ENCODE results near the gene ZCCHC14.

ZCCHC14 gene

GRCh38 chr16:87534030-87534653, 41.3 kb upstream of the ZCCHC14 start:
- H3K4ac ChIP-seq (ENCODE audit: low read depth, low read length), result no peak overlapping the region
- H3K4me1 ChIP-seq (ENCODE audit: control insufficient read depth in 1 of 2, insufficient read depth in 2 of 2, low read length in 2 of 2), result no peaks in the 10 kb centered on the region
- H3K79me2 ChIP-seq (ENCODE audit: control insufficient read depth, insufficient read depth, low read length, poor library complexity), result no peaks in the 10 kb centered on the region
- H2BK12ac ChIP-seq (ENCODE audit: low read length), result no peak overlapping the region
- WGBS (ENCODE audit: extremely low coverage, insufficient coverage, insufficient read length), result no CpG with 5 or more reads among the region's 5 CpGs
- no peak overlapping the region for H4K12ac ChIP-seq (ENCODE audit: low read depth, low read length)
- no peaks in the 10 kb centered on the region for H3K36me3 ChIP-seq (ENCODE audit: control insufficient read depth in 1 of 2, insufficient read depth in 2 of 2, low read length in 2 of 2)
- H3K4me3 ChIP-seq (ENCODE audit: low read depth, low read length), result no peak overlapping the region
- H3K79me1 ChIP-seq (ENCODE audit: low read length), result no peaks in the 10 kb centered on the region
- H3K9ac ChIP-seq (ENCODE audit: low read length), result no peak overlapping the region
- H2BK5ac ChIP-seq (ENCODE audit: low read depth, low read length, poor library complexity), result no peak overlapping the region
- H3K9me3 ChIP-seq (ENCODE audit: insufficient read depth, low read depth, low read length), result peaks cover 19% of the 10 kb centered on the region
- no peak overlapping the region for H2BK120ac ChIP-seq (ENCODE audit: insufficient read depth, low read length, poor library complexity)
- H3K18ac ChIP-seq (ENCODE audit: low read length), result no peak overlapping the region
- H3K27me3 ChIP-seq (ENCODE audit: insufficient read depth, low read length), result no peaks in the 10 kb centered on the region
- no peak overlapping the region for H3K14ac ChIP-seq (ENCODE audit: low read length)
- no peak overlapping the region for H2AK5ac ChIP-seq (ENCODE audit: low read length)
- no peak overlapping the region for H3K23ac ChIP-seq (ENCODE audit: low read length)
- no peak overlapping the region for H3K27ac ChIP-seq (ENCODE audit: low read depth, low read length)
- DNase-seq, result no peak
- H4K91ac ChIP-seq (ENCODE audit: low read depth, low read length), result no peak overlapping the region
- H2AFZ ChIP-seq (ENCODE audit: insufficient read depth, low read length, poor library complexity), result no peak overlapping the region
- no peak overlapping the region for H4K8ac ChIP-seq (ENCODE audit: low read depth, low read length)
- no peak overlapping the region for H3K4me2 ChIP-seq (ENCODE audit: low read length)

- H4K8ac ChIP-seq (ENCODE audit: low read depth, low read length), result no peak overlapping the region
- no peak overlapping the region for H3K18ac ChIP-seq (ENCODE audit: low read length)
- no peak overlapping the region for H3K23ac ChIP-seq (ENCODE audit: low read length)
- no peaks in the 10 kb centered on the region for H3K36me3 ChIP-seq (ENCODE audit: control insufficient read depth in 1 of 2, insufficient read depth in 2 of 2, low read length in 2 of 2)
- peaks cover 21% of the 10 kb centered on the region for H3K9me3 ChIP-seq (ENCODE audit: insufficient read depth, low read depth, low read length)
- no peak overlapping the region for H2AFZ ChIP-seq (ENCODE audit: insufficient read depth, low read length, poor library complexity)
- H3K9ac ChIP-seq (ENCODE audit: low read length), result no peak overlapping the region
- no peak overlapping the region for H2BK12ac ChIP-seq (ENCODE audit: low read length)
- no peak overlapping the region for H2BK5ac ChIP-seq (ENCODE audit: low read depth, low read length, poor library complexity)
- no peak overlapping the region for H3K14ac ChIP-seq (ENCODE audit: low read length)
- no CpG with 5 or more reads among the region's 1 CpG for WGBS (ENCODE audit: extremely low coverage, insufficient coverage, insufficient read length)
- DNase-seq, result no peak
- H2AK5ac ChIP-seq (ENCODE audit: low read length), result no peak overlapping the region
- H2BK120ac ChIP-seq (ENCODE audit: insufficient read depth, low read length, poor library complexity), result no peak overlapping the region
- no peaks in the 10 kb centered on the region for H3K4me1 ChIP-seq (ENCODE audit: control insufficient read depth in 1 of 2, insufficient read depth in 2 of 2, low read length in 2 of 2)
- no peaks in the 10 kb centered on the region for H3K79me1 ChIP-seq (ENCODE audit: low read length)
- no peak overlapping the region for H3K4me2 ChIP-seq (ENCODE audit: low read length)
- H4K12ac ChIP-seq (ENCODE audit: low read depth, low read length), result no peak overlapping the region
- H3K4me3 ChIP-seq (ENCODE audit: low read depth, low read length), result no peak overlapping the region
- H3K27me3 ChIP-seq (ENCODE audit: insufficient read depth, low read length), result no peaks in the 10 kb centered on the region
- H4K91ac ChIP-seq (ENCODE audit: low read depth, low read length), result no peak overlapping the region
- no peak overlapping the region for H3K4ac ChIP-seq (ENCODE audit: low read depth, low read length)
- H3K27ac ChIP-seq (ENCODE audit: low read depth, low read length), result no peak overlapping the region
- no peaks in the 10 kb centered on the region for H3K79me2 ChIP-seq (ENCODE audit: control insufficient read depth, insufficient read depth, low read length, poor library complexity)
Observed at GRCh38 chr16:87533061-87533460, 40.2 kb upstream of the ZCCHC14 start.

- peak overlapping the region; percentile 18 for H3K4me3 ChIP-seq (ENCODE audit: low read depth, low read length)
- no peak overlapping the region for H3K27ac ChIP-seq (ENCODE audit: low read depth, low read length)
- H3K27me3 ChIP-seq (ENCODE audit: insufficient read depth, low read length), result no peaks in the 10 kb centered on the region
- H3K23ac ChIP-seq (ENCODE audit: low read length), result no peak overlapping the region
- no peak for DNase-seq
- WGBS (ENCODE audit: extremely low coverage, insufficient coverage, insufficient read length), result no CpG with 5 or more reads among the region's 3 CpGs
- no peak overlapping the region for H2BK12ac ChIP-seq (ENCODE audit: low read length)
- no peak overlapping the region for H4K12ac ChIP-seq (ENCODE audit: low read depth, low read length)
- no peak overlapping the region for H3K18ac ChIP-seq (ENCODE audit: low read length)
- H3K9me3 ChIP-seq (ENCODE audit: insufficient read depth, low read depth, low read length), result peaks cover 19% of the 10 kb centered on the region
- H4K8ac ChIP-seq (ENCODE audit: low read depth, low read length), result no peak overlapping the region
- H2BK120ac ChIP-seq (ENCODE audit: insufficient read depth, low read length, poor library complexity), result no peak overlapping the region
- H3K79me2 ChIP-seq (ENCODE audit: control insufficient read depth, insufficient read depth, low read length, poor library complexity), result no peaks in the 10 kb centered on the region
- H3K9ac ChIP-seq (ENCODE audit: low read length), result no peak overlapping the region
- no peak overlapping the region for H2AFZ ChIP-seq (ENCODE audit: insufficient read depth, low read length, poor library complexity)
- no peak overlapping the region for H3K4ac ChIP-seq (ENCODE audit: low read depth, low read length)
- H3K36me3 ChIP-seq (ENCODE audit: control insufficient read depth in 1 of 2, insufficient read depth in 2 of 2, low read length in 2 of 2), result no peaks in the 10 kb centered on the region
- H4K91ac ChIP-seq (ENCODE audit: low read depth, low read length), result no peak overlapping the region
- no peak overlapping the region for H3K14ac ChIP-seq (ENCODE audit: low read length)
- no peaks in the 10 kb centered on the region for H3K4me1 ChIP-seq (ENCODE audit: control insufficient read depth in 1 of 2, insufficient read depth in 2 of 2, low read length in 2 of 2)
- H2AK5ac ChIP-seq (ENCODE audit: low read length), result no peak overlapping the region
- no peak overlapping the region for H3K4me2 ChIP-seq (ENCODE audit: low read length)
- H3K79me1 ChIP-seq (ENCODE audit: low read length), result no peaks in the 10 kb centered on the region
- no peak overlapping the region for H2BK5ac ChIP-seq (ENCODE audit: low read depth, low read length, poor library complexity)
Observed at GRCh38 chr16:87531418-87531817, 38.6 kb upstream of the ZCCHC14 start.

GRCh38 chr16:87528690-87529579, 36.1 kb upstream of the ZCCHC14 start:
- no peak overlapping the region for H3K14ac ChIP-seq (ENCODE audit: low read length)
- no peak overlapping the region for H3K4me3 ChIP-seq (ENCODE audit: low read depth, low read length)
- H3K4ac ChIP-seq (ENCODE audit: low read depth, low read length), result no peak overlapping the region
- H3K18ac ChIP-seq (ENCODE audit: low read length), result no peak overlapping the region
- no peaks in the 10 kb centered on the region for H3K4me1 ChIP-seq (ENCODE audit: control insufficient read depth in 1 of 2, insufficient read depth in 2 of 2, low read length in 2 of 2)
- H3K79me1 ChIP-seq (ENCODE audit: low read length), result no peaks in the 10 kb centered on the region
- H3K4me2 ChIP-seq (ENCODE audit: low read length), result no peak overlapping the region
- H3K79me2 ChIP-seq (ENCODE audit: control insufficient read depth, insufficient read depth, low read length, poor library complexity), result no peaks in the 10 kb centered on the region
- H4K8ac ChIP-seq (ENCODE audit: low read depth, low read length), result no peak overlapping the region
- no peak overlapping the region for H3K23ac ChIP-seq (ENCODE audit: low read length)
- no peak overlapping the region for H2AFZ ChIP-seq (ENCODE audit: insufficient read depth, low read length, poor library complexity)
- H2BK12ac ChIP-seq (ENCODE audit: low read length), result no peak overlapping the region
- H3K36me3 ChIP-seq (ENCODE audit: control insufficient read depth in 1 of 2, insufficient read depth in 2 of 2, low read length in 2 of 2), result no peaks in the 10 kb centered on the region
- no CpG with 5 or more reads among the region's 10 CpGs for WGBS (ENCODE audit: extremely low coverage, insufficient coverage, insufficient read length)
- no peak for DNase-seq
- H3K27me3 ChIP-seq (ENCODE audit: insufficient read depth, low read length), result no peaks in the 10 kb centered on the region
- H2BK120ac ChIP-seq (ENCODE audit: insufficient read depth, low read length, poor library complexity), result no peak overlapping the region
- H3K9ac ChIP-seq (ENCODE audit: low read length), result no peak overlapping the region
- H3K27ac ChIP-seq (ENCODE audit: low read depth, low read length), result no peak overlapping the region
- H4K12ac ChIP-seq (ENCODE audit: low read depth, low read length), result no peak overlapping the region
- H2BK5ac ChIP-seq (ENCODE audit: low read depth, low read length, poor library complexity), result no peak overlapping the region
- peaks cover 8% of the 10 kb centered on the region for H3K9me3 ChIP-seq (ENCODE audit: insufficient read depth, low read depth, low read length)
- H2AK5ac ChIP-seq (ENCODE audit: low read length), result no peak overlapping the region
- H4K91ac ChIP-seq (ENCODE audit: low read depth, low read length), result no peak overlapping the region
